ENCODE measurements around the gene ACSM2A. TPM values are rescaled to one million over a fixed set of nuclear protein-coding genes. Genes with fewer than 3 reads are reported as not detected.

The ACSM2A gene
- total RNA-seq = under 0.01 TPM in 1 of 2 replicates, not detected in the other

GRCh38 chr16:20451364-20451763, at the start of gene ACSM2A:
ACSM2A (plus strand) TSS chr16:20451521; CDS start chr16:20460115, 8,594 bp downstream.

GRCh38 chr16:20404637-20405036, 46.7 kb upstream of the ACSM2A start, which contains the start of gene PDILT:
PDILT (minus strand) TSS chr16:20404737; CDS start chr16:20399300, 5,437 bp downstream.

GRCh38 chr16:20409398-20410120, 41.8 kb upstream of the ACSM2A start, which contains the start of gene ACSM5:
ACSM5 (plus strand) TSS chr16:20409534; CDS start chr16:20411485, 1,951 bp downstream.

Other genes starting within 250 kb of the ACSM2A start
- gene GP2, start 124.0 kb upstream of the ACSM2A start, total RNA-seq = not detected in 2 replicates
- gene UMOD, start 98.8 kb upstream of the ACSM2A start, total RNA-seq = not detected in 2 replicates
- gene PDILT, start 46.8 kb upstream of the ACSM2A start, total RNA-seq = not detected in 2 replicates
- gene ACSM5, start 42.0 kb upstream of the ACSM2A start, total RNA-seq = 0.19 TPM in 1 of 2 replicates, not detected in the other
- under 0.01 TPM in 1 of 2 replicates, not detected in the other for gene ACSM2B, start 124.8 kb downstream of the ACSM2A start, total RNA-seq
- gene ACSM1, start 246.2 kb downstream of the ACSM2A start, total RNA-seq = under 0.01 TPM in 1 of 2 replicates, not detected in the other

Measured in regular cardiac myocyte (primary cell).